ENCODE data around the gene GABRB3. TPM values are rescaled to one million over a fixed set of nuclear protein-coding genes. Genes with fewer than 3 reads are reported as not detected.

The GABRB3 gene
- total RNA-seq, 1 donor from 2014 or later: not detected

GRCh38 chr15:26628879-26629529 lies 143.9 kb downstream of the GABRB3 start:
- TF ChIP-seq CTCF (IDR thresholded peaks at IDR 0.05): no peak
- intact Hi-C loops (cut with DNase I): no loop called here
- peak overlapping the region in 1 of 2 donors; percentile 31 for H3K4me3 ChIP-seq
- H3K4me1 ChIP-seq: no peaks in the 10 kb centered on the region
- DNase-seq (ENCODE audit: low spot score in 2 of 2): peak in 1 of 2 donors; percentile 64
- peaks cover 0 to 4% of the 10 kb centered on the region in 2 donors for H3K9me3 ChIP-seq
- no peak overlapping the region for H3K27ac ChIP-seq
- no peaks in the 10 kb centered on the region for H3K27me3 ChIP-seq
- H3K36me3 ChIP-seq: no peaks in the 10 kb centered on the region

GRCh38 chr15:26628071-26628470 lies 144.8 kb downstream of the GABRB3 start:
- Histone ChIP-seq H3K27me3 (no peaks in the 10 kb centered on the region), H3K4me3 (no peak overlapping the region), H3K36me3 (no peaks in the 10 kb centered on the region), H3K27ac (no peak overlapping the region), H3K4me1 (no peaks in the 10 kb centered on the region), H3K9me3 (peaks cover 0 to 4% of the 10 kb centered on the region in 2 donors)
- intact Hi-C loops (cut with DNase I): no loop called here
- no peak for TF ChIP-seq CTCF (IDR thresholded peaks at IDR 0.05)
- no peak for DNase-seq (ENCODE audit: low spot score in 2 of 2)

- Histone ChIP-seq H3K27me3 (no peaks in the 10 kb centered on the region), H3K4me1 (no peaks in the 10 kb centered on the region), H3K9me3 (peaks cover 0 to 4% of the 10 kb centered on the region in 2 donors), H3K4me3 (no peak overlapping the region), H3K27ac (no peak overlapping the region), H3K36me3 (no peaks in the 10 kb centered on the region)
- intact Hi-C loops (cut with DNase I): no loop called here
- DNase-seq (ENCODE audit: low spot score in 2 of 2): no peak
- no peak for TF ChIP-seq CTCF (IDR thresholded peaks at IDR 0.05)
Observed at GRCh38 chr15:26624128-26624527, 148.7 kb downstream of the GABRB3 start.

DNA sequence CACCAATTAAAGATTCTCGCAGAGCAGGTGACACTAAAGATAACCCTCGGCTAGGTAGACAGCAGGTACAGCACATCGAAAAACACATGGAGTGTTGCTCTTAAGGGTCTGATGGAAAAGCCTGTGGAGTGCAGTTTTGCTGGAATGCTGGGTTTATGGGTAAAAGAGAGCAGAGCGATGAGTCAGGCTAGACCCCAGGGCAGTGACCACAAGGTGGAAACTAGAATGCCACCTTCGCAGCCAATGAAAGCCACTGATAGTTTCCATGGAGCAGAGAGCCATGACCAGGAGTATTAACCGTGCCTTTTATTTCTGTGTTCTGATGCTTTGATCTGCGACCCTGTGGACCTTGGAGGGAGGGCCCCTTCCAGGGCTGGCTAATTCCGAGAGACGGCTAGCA lies 149.8 kb downstream of the GABRB3 start:
- no peak for DNase-seq (ENCODE audit: low spot score in 2 of 2)
- H3K9me3 ChIP-seq: peaks cover 0 to 4% of the 10 kb centered on the region in 2 donors
- no peaks in the 10 kb centered on the region for H3K4me1 ChIP-seq
- no peaks in the 10 kb centered on the region for H3K27me3 ChIP-seq
- H3K36me3 ChIP-seq: no peaks in the 10 kb centered on the region
- H3K4me3 ChIP-seq: no peak overlapping the region
- TF ChIP-seq CTCF (IDR thresholded peaks at IDR 0.05): no peak
- intact Hi-C loops (cut with DNase I): no loop called here
- no peak overlapping the region for H3K27ac ChIP-seq

GRCh38 chr15:26621816-26622215 lies 151.1 kb downstream of the GABRB3 start:
- intact Hi-C loops (cut with DNase I): no loop called here
- Histone ChIP-seq H3K27me3 (no peaks in the 10 kb centered on the region), H3K27ac (no peak overlapping the region), H3K4me1 (no peaks in the 10 kb centered on the region), H3K4me3 (no peak overlapping the region), H3K36me3 (no peaks in the 10 kb centered on the region), H3K9me3 (peaks cover 0 to under 1% of the 10 kb centered on the region in 2 donors)
- no peak for DNase-seq (ENCODE audit: low spot score in 2 of 2)
- TF ChIP-seq CTCF (IDR thresholded peaks at IDR 0.05): no peak
